Subcutaneous adipose tissue (tissue), 4 donors: ENCODE data around the gene MT1HL1. TPM values are rescaled to one million over a fixed set of nuclear protein-coding genes. Genes with fewer than 3 reads are reported as not detected.

Experiments
- total RNA-seq, 4 donors: library from RNA; depleted of rRNA; stranded (reverse); fragments of >200 nt; gene quantifications; one replicate each; pipeline ENCODE4 v1.1.0, GENCODE V29; 2016
- TF ChIP-seq, protein P1 (sequence below): fragments of 450-650 bp; IDR thresholded peaks from one replicate; pipeline ENCODE4 v1.5.1; 2016; ENCODE audit warnings: low read depth, mild to moderate bottlenecking, control low read depth, antibody characterized with exemption, moderate library complexity

Gene MT1HL1
- total RNA-seq, 4 donors from 2014 or later = not detected

DNA sequence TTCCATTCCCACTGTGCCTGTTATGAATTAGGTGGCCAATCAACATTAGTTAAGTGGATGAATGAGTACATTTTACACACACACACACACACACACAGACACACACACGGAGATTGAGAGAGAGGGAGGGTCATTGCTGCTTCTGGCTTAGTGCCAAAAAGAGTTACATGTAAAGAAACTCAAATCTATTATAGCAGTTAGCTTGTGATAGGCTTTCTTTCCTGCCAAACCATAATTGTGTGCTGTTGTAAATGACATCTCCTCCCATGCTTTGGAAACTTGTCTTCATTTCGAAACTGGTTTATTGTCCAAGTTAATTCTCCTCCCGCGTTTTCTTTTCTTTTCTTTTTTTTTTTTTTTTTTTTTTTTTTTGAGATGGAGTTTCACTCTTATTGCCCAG, 1.4 kb upstream of the MT1HL1 start:
- TF ChIP-seq, protein P1, sequence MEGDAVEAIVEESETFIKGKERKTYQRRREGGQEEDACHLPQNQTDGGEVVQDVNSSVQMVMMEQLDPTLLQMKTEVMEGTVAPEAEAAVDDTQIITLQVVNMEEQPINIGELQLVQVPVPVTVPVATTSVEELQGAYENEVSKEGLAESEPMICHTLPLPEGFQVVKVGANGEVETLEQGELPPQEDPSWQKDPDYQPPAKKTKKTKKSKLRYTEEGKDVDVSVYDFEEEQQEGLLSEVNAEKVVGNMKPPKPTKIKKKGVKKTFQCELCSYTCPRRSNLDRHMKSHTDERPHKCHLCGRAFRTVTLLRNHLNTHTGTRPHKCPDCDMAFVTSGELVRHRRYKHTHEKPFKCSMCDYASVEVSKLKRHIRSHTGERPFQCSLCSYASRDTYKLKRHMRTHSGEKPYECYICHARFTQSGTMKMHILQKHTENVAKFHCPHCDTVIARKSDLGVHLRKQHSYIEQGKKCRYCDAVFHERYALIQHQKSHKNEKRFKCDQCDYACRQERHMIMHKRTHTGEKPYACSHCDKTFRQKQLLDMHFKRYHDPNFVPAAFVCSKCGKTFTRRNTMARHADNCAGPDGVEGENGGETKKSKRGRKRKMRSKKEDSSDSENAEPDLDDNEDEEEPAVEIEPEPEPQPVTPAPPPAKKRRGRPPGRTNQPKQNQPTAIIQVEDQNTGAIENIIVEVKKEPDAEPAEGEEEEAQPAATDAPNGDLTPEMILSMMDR = no peak

DNA sequence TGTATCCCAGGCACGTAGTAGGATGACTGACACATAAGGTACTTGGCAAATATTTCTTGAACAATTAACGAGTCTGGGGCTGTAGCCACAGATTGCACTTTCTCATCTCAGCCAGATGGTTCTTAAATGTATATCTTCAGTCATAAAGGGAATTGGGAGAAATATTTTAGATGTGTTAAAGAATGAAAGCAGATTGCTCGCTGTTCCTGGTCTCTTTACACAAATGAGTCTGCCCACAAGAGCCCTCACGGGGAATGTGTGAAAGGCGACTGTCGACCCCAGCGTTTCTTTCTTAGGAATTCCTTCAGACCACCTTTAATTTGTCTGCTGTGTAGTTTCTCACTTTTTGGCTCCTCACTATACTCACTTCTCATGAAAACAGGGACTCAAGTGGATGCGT, 725 bp downstream of the MT1HL1 start:
- TF ChIP-seq, protein P1 = no peak

GRCh38 chr1:237000191-237000590, 4.0 kb downstream of the MT1HL1 start:
- TF ChIP-seq, protein P1 = no peak

- TF ChIP-seq, protein P1 = no peak
Measured at GRCh38 chr1:236998546-236998945, 5.7 kb downstream of the MT1HL1 start.

DNA sequence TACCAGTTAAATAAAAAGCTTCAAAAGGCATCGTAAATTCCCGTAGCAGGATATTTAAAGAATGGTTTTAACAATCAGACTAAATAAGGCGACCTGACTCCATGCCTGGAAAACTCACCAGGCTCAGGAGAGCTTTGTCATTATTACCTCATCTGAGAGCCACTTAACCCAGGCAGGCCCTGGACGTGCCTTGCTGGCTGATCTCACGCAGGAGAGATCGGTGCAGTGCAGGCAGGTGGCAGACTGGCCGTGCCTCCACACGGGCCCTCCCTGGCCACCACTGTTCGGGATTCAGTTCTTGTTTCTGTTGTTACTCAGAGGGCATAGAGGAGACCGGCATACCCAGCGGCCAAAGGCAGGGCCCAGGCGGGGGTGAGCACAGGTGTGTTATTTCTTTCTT, 6.4 kb downstream of the MT1HL1 start:
- TF ChIP-seq, protein P1 = no peak

- TF ChIP-seq, protein P1 = no peak
Measured at GRCh38 chr1:236997361-236997760, 6.9 kb downstream of the MT1HL1 start.

- TF ChIP-seq, protein P1 = no peak
Measured at GRCh38 chr1:236994450-236994849, 9.8 kb downstream of the MT1HL1 start.
